Gastroesophageal sphincter (tissue), 4 donors: Measurements from ENCODE around the gene MYO18B. TPM values are rescaled to one million over a fixed set of nuclear protein-coding genes. Genes with fewer than 3 reads are reported as not detected.
A peak's percentile ranks its signal among the peaks of the same experiment; 100 is the strongest.

ENCODE experiments used
- ATAC-seq: fragments of 150-250 bp; one replicate; pipeline ENCODE4 v1.9.1; 2016; ENCODE audit warnings: mild to moderate bottlenecking, moderate library complexity
- H3K27ac ChIP-seq, 4 donors: fragments of 200-600 bp; sonication (generic) in 3 of 4; 1 replicate in 3 of 4; 2 replicates in 1 of 4; pipeline ENCODE4 v1.5.1; 2016 to 2019
- H3K27me3 ChIP-seq: fragments of 200-600 bp; sonication (generic); one replicate; pipeline ENCODE4 v1.5.1; 2019
- H3K36me3 ChIP-seq, 2 donors: fragments of 200-600 bp; sonication (generic); one replicate each; pipeline ENCODE4 v1.5.1; 2019; ENCODE audit warnings: control low read depth in 1 of 2
- H3K4me1 ChIP-seq, 3 donors: fragments of 200-600 bp; sonication (generic); 1 replicate in 2 of 3; 2 replicates in 1 of 3; pipeline ENCODE4 v1.5.1; 2016 to 2019; ENCODE audit warnings: control low read depth in 2 of 3
- H3K4me3 ChIP-seq, 2 donors: fragments of 200-600 bp; sonication (generic); one replicate each; pipeline ENCODE4 v1.5.1; 2019; ENCODE audit warnings: mild to moderate bottlenecking in 1 of 2, moderate library complexity in 1 of 2
- H3K9me3 ChIP-seq, 3 donors: fragments of 200-600 bp; sonication (generic); one replicate each; pipeline ENCODE4 v1.5.1; 2017 to 2019; ENCODE audit warnings: control low read depth in 2 of 3
- EP300 ChIP-seq: sonication (generic); formaldehyde crosslinking; IDR thresholded peaks from one replicate; pipeline ENCODE4 v1.6.1; 2017; ENCODE audit warnings: antibody characterized with exemption, mild to moderate bottlenecking
- POLR2A ChIP-seq, 2 donors: fragments of 450-650 bp; IDR thresholded peaks; one replicate each; pipeline ENCODE4 v1.6.1; 2017; ENCODE audit warnings: antibody characterized with exemption in 2 of 2, mild to moderate bottlenecking in 2 of 2, moderate library complexity in 1 of 2
- POLR2AphosphoS5 ChIP-seq: sonication (generic); formaldehyde crosslinking; IDR thresholded peaks from one replicate; pipeline ENCODE4 v1.6.1; 2017; ENCODE audit warnings: antibody characterized with exemption
- WGBS, 2 donors: methylation state at CpG; one replicate each; pipeline ENCODE4 v1.1.5; 2018; ENCODE audit warnings: low coverage in 1 of 2; 5-methylcytosine and 5-hydroxymethylcytosine counted together
- total RNA-seq, 4 donors: library from RNA; depleted of rRNA; stranded (reverse); fragments of >200 nt; gene quantifications; one replicate each; pipeline ENCODE4 v1.1.0, GENCODE V29; 2016
- TF ChIP-seq, protein P1 (sequence below), 4 experiments: fragments of 200-600 bp in 2 of 4; fragments of 450-650 bp in 2 of 4; sonication (generic) in 1 of 4; IDR thresholded peaks; one replicate each; pipeline ENCODE4 v1.5.1; 2017 to 2019; ENCODE audit warnings: antibody characterized with exemption in 4 of 4, mild to moderate bottlenecking in 2 of 4, moderate library complexity in 2 of 4

Gene MYO18B, protein sequence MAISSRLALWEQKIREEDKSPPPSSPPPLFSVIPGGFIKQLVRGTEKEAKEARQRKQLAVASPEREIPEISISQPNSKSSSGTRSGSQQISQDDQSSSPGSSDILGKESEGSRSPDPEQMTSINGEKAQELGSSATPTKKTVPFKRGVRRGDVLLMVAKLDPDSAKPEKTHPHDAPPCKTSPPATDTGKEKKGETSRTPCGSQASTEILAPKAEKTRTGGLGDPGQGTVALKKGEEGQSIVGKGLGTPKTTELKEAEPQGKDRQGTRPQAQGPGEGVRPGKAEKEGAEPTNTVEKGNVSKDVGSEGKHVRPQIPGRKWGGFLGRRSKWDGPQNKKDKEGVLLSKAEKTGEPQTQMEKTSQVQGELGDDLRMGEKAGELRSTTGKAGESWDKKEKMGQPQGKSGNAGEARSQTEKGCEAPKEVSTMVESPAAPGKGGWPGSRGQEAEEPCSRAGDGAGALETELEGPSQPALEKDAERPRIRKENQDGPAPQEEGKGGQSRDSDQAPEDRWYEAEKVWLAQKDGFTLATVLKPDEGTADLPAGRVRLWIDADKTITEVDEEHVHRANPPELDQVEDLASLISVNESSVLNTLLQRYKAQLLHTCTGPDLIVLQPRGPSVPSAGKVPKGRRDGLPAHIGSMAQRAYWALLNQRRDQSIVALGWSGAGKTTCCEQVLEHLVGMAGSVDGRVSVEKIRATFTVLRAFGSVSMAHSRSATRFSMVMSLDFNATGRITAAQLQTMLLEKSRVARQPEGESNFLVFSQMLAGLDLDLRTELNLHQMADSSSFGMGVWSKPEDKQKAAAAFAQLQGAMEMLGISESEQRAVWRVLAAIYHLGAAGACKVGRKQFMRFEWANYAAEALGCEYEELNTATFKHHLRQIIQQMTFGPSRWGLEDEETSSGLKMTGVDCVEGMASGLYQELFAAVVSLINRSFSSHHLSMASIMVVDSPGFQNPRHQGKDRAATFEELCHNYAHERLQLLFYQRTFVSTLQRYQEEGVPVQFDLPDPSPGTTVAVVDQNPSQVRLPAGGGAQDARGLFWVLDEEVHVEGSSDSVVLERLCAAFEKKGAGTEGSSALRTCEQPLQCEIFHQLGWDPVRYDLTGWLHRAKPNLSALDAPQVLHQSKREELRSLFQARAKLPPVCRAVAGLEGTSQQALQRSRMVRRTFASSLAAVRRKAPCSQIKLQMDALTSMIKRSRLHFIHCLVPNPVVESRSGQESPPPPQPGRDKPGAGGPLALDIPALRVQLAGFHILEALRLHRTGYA (N-terminal part only)
- 1 to 10 TPM in 2 of 4 donors, under 1 TPM in 1, not detected in 1; 0.19 to 6.9 (median 1.4) TPM for total RNA-seq

DNA sequence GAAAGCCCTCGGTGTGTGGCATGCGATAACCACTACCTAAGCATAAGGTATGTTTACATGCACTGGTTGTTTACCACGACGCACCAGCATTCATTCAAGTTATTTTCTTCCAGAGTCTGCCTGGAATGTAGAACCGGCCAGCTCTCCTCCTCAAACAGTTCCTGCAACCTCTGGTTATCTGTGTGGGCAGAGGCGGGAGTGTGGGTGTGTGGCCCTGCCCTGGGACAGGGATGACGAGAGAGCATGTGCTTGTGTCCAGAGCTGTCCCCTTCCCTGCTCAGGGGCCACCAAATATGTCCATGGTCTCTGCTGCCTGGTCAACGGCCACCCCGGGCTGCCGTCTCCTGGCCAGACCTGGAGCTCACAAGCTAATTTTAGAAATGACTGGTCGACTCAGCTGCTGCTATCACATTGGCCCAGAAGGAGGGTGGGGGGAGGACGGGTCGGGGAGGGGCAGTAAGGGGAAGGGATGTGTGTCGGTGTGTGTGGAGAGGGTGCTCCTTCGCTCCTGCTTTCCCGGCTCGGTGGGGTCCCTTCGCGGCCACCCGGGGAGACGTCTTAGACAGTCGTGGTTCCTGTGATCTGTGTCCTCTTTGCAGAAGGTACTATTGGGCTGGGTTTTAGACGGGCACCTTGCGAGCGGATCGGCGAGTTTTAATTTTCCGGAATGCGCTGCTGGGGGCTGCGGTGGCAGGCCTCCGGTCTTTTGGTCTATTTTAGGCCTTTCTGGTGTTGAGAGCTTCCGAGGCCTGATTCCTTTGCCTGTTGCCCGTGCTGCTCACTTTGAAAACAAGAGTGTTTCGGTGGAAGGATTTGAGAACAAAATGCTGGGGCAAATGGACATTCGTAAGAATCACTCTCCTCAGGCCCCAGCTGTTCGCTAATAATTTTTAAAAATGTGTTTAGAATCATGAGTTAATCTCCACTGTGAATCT, at the start of gene MYO18B:
MYO18B (plus strand) TSS at position 497 of the 935 bp plus-strand sequence. CDS start 18,905 bp downstream, outside the sequence.
- TF ChIP-seq POLR2AphosphoS5: peak; percentile 20
- TF ChIP-seq, protein P1, sequence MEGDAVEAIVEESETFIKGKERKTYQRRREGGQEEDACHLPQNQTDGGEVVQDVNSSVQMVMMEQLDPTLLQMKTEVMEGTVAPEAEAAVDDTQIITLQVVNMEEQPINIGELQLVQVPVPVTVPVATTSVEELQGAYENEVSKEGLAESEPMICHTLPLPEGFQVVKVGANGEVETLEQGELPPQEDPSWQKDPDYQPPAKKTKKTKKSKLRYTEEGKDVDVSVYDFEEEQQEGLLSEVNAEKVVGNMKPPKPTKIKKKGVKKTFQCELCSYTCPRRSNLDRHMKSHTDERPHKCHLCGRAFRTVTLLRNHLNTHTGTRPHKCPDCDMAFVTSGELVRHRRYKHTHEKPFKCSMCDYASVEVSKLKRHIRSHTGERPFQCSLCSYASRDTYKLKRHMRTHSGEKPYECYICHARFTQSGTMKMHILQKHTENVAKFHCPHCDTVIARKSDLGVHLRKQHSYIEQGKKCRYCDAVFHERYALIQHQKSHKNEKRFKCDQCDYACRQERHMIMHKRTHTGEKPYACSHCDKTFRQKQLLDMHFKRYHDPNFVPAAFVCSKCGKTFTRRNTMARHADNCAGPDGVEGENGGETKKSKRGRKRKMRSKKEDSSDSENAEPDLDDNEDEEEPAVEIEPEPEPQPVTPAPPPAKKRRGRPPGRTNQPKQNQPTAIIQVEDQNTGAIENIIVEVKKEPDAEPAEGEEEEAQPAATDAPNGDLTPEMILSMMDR (IDR thresholded peaks at IDR 0.05): no peak
- Histone ChIP-seq H3K4me3 (no peak within 1 kb of the TSS), H3K36me3 (no peaks in the 10 kb centered on the region), H3K9me3 (no peaks in the 10 kb centered on the region), H3K27me3 (peaks cover 32% of the 10 kb centered on the region), H3K4me1 (no peaks in the 10 kb centered on the region), H3K27ac (no peak within 1 kb of the TSS)
- WGBS, 2 donors: 50 to 90% methylated on average over 2 to 22 of the region's 36 CpGs
- ATAC-seq: no peak

DNA sequence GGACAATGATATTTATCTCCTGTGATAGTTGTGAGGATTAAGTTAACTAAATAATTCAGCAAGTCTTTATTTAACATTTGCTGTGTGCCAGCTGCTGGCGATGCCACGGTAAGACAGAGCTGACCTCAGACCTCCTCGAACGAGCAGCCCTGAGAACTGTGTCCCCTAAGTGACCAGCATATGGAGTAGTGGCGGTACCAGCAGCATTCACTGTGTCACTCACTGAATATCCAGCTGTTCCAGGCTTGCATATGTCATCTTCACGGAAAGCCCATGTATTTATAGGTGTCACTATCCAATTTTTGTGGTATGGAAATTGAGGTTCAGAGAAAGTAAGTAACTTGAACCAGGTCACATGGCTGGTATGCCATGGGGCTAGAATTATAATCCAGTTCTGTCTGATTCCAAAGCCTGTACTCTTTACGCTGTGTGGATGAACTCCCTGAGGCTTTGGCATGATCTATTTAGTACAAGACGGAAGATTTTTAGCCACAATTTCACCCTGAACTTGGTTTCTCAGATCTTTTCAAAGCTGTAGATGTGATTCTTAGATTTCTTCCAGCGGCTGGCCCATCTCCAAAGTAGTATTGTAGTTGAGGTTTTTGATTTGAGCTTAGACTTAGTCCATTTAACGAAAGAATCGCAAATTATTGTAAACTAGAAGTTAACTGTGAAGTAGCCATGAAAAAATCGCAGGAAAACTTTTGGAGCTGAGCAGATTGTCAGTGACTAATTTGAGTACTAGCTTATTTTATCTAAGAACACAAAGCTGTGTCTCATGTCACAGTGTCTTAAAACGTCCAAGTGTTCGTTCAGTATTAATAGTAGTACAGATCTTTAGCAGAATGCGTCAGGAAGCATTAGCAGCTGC, 49.4 kb upstream of the MYO18B start:
- TF ChIP-seq EP300: no peak
- no peak for TF ChIP-seq POLR2A (IDR thresholded peaks at IDR 0.05)
- TF ChIP-seq POLR2AphosphoS5: no peak
- TF ChIP-seq, protein P1 (IDR thresholded peaks at IDR 0.05): no peak
- no peak overlapping the region for H3K27ac ChIP-seq
- H3K36me3 ChIP-seq: peaks cover 0 to 37% of the 10 kb centered on the region in 2 donors
- H3K4me1 ChIP-seq: no peaks in the 10 kb centered on the region
- WGBS, 2 donors: 67 to 75% methylated on average over 11 to 15 of the region's 15 CpGs
- H3K9me3 ChIP-seq: no peaks in the 10 kb centered on the region
- no peak for ATAC-seq
- no peaks in the 10 kb centered on the region for H3K27me3 ChIP-seq
- H3K4me3 ChIP-seq: no peak overlapping the region

DNA sequence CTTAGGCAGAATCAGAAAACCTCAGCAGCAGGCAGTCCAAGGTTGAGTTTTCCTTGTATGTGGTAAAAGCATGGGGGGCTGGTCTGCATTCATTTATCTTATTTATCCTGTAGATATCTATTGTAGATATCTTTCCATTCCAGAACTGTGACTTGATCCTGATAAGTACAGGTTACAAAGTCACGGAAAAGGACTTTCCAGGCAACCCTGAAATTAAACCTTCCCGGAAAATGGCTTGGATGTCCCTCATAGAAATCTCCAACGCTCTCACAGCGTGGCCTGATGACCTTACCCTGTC, 48.8 kb upstream of the MYO18B start:
- TF ChIP-seq POLR2AphosphoS5: no peak
- TF ChIP-seq, protein P1 (IDR thresholded peaks at IDR 0.05): no peak
- no peak for TF ChIP-seq EP300
- no peak for TF ChIP-seq POLR2A (IDR thresholded peaks at IDR 0.05)
- WGBS, 2 donors: 93 to 100% methylated on average over 4 of the region's 4 CpGs

More for the DNA sequence above, 48.8 kb upstream of the MYO18B start:
- Histone ChIP-seq H3K4me1 (no peaks in the 10 kb centered on the region), H3K27me3 (no peaks in the 10 kb centered on the region), H3K4me3 (no peak overlapping the region), H3K9me3 (no peaks in the 10 kb centered on the region), H3K27ac (no peak overlapping the region), H3K36me3 (peaks cover 0 to 37% of the 10 kb centered on the region in 2 donors)
- no peak for ATAC-seq
